Endothelial cell of umbilical vein (primary cell): ENCODE results near the gene ATP8A1. TPM values are rescaled to one million over a fixed set of nuclear protein-coding genes. Genes with fewer than 3 reads are reported as not detected.

Experiments used
- BruUV-seq: library from RNA; stranded (reverse); fragments of 400-500 nt; replicated peaks from 2 replicates; lab custom pipeline; 2021; lab: Mats Ljungman, UMichigan
- CTCF ChIA-PET: fragments of 300-600, 350-600 bp; sonication (Branson Sonifier 250); formaldehyde crosslinking; loops from one replicate; lab custom pipeline; 2021; ENCODE audit warnings: antibody characterized with exemption, inconsistent platforms; lab: Charles Lee
- POLR2A ChIA-PET: fragments of 300-600, 350-600 bp; sonication (Branson Sonifier 250); formaldehyde crosslinking; loops from one replicate; lab custom pipeline; 2021; ENCODE audit warnings: antibody characterized with exemption, inconsistent platforms; lab: Charles Lee
- DNase-seq: peaks from one replicate; pipeline ENCODE4 v3.0.0-alpha.2; 2011; ENCODE audit warnings: low read depth, low spot score
- FAIRE-seq: peaks from 2 replicates; lab custom pipeline; 2011; peaks lifted over from hg19 to GRCh38; lab: Jason Lieb, UNC
- H2AFZ ChIP-seq: 2 replicates; pipeline ENCODE4 v1.6.0; 2012; ENCODE audit warnings: low read depth, low read length, control low read depth, inconsistent platforms
- H3K27ac ChIP-seq: 2 replicates; pipeline ENCODE4 v1.5.1; 2011; ENCODE audit warnings: low read depth, mild to moderate bottlenecking, control low read depth, low read length, moderate library complexity; ENCODE audit not compliant: insufficient read depth
- H3K27me3 ChIP-seq, 2 experiments: 2 replicates each; pipeline versions ENCODE4 v1.6.0 to v1.6.1; 2011; ENCODE audit warnings: low read length in 2 of 2, mixed read lengths in 1 of 2; ENCODE audit not compliant: control insufficient read depth in 2 of 2, insufficient read depth in 2 of 2
- H3K36me3 ChIP-seq, 2 experiments: 2 replicates in 1 of 2; 3 replicates in 1 of 2; pipeline ENCODE4 v1.5.1; 2011; ENCODE audit warnings: low read length in 2 of 2, mild to moderate bottlenecking in 1 of 2, moderate library complexity in 1 of 2; ENCODE audit not compliant: control insufficient read depth in 2 of 2, insufficient read depth in 2 of 2; ENCODE audit errors: extremely low read depth in 1 of 2
- H3K4me1 ChIP-seq: 3 replicates; pipeline ENCODE4 v1.5.1; 2011; ENCODE audit warnings: mild to moderate bottlenecking, low read length; ENCODE audit not compliant: control insufficient read depth, insufficient read depth; ENCODE audit errors: extremely low read depth
- H3K4me2 ChIP-seq: 2 replicates; pipeline ENCODE4 v1.6.1; 2011; ENCODE audit warnings: low read length, control low read depth, mixed read lengths; ENCODE audit not compliant: insufficient read depth
- H3K4me3 ChIP-seq, 3 experiments: fragments of 200-600 bp in 1 of 3; sonication (generic), shearing (Covaris generic) in 1 of 3; replicated peaks in 1 of 3; 2 replicates each; pipeline ENCODE4 v1.5.1; 2011 to 2016; ENCODE audit warnings: control low read depth in 3 of 3, low read length in 3 of 3, mild to moderate bottlenecking in 2 of 3, inconsistent platforms in 1 of 3, low read depth in 1 of 3, moderate library complexity in 1 of 3; ENCODE audit not compliant: insufficient read depth in 1 of 3
- H3K79me2 ChIP-seq: 2 replicates; pipeline ENCODE4 v1.6.0; 2012; ENCODE audit warnings: low read length, inconsistent platforms; ENCODE audit not compliant: control insufficient read depth, insufficient read depth
- H3K9ac ChIP-seq: replicated peaks from 2 replicates; pipeline ENCODE3; 2011; ENCODE audit warnings: low read length, control low read depth; ENCODE audit not compliant: insufficient read depth; ENCODE audit errors: extremely low read depth
- H3K9me1 ChIP-seq: replicated peaks from 3 replicates; pipeline ENCODE4 v1.6.0; 2011; ENCODE audit warnings: mild to moderate bottlenecking, low read length; ENCODE audit not compliant: control insufficient read depth, insufficient read depth; ENCODE audit errors: extremely low read depth
- H3K9me3 ChIP-seq: replicated peaks from 2 replicates; pipeline ENCODE4 v1.5.1; 2012; ENCODE audit warnings: low read length, inconsistent platforms; ENCODE audit not compliant: control insufficient read depth, insufficient read depth
- H4K20me1 ChIP-seq: replicated peaks from 2 replicates; pipeline ENCODE3; 2011; ENCODE audit warnings: mild to moderate bottlenecking, low read length; ENCODE audit not compliant: control insufficient read depth, insufficient read depth; ENCODE audit errors: extremely low read depth
- CTCF ChIP-seq, 2 donors: IDR thresholded peaks; 1 replicate in 1 of 2; 2 replicates in 1 of 2; pipeline ENCODE4 v1.5.1; 2011; ENCODE audit warnings: low read length in 2 of 2, mild to moderate bottlenecking in 2 of 2, moderate library complexity in 2 of 2, control low read depth in 1 of 2, inconsistent platforms in 1 of 2, low read depth in 1 of 2; ENCODE audit not compliant: insufficient read depth in 1 of 2; ENCODE audit errors: extremely low read depth in 1 of 2
- EZH2 ChIP-seq: IDR thresholded peaks from 2 replicates; pipeline ENCODE4 v1.6.1; 2012; ENCODE audit warnings: borderline replicate concordance, low read depth, mild to moderate bottlenecking, moderate library complexity, low read length, inconsistent platforms; ENCODE audit not compliant: severe bottlenecking
- FOS ChIP-seq: IDR thresholded peaks from 2 replicates; pipeline ENCODE4 v1.6.1; 2011; ENCODE audit warnings: mild to moderate bottlenecking, low read length, moderate library complexity, borderline replicate concordance; ENCODE audit not compliant: insufficient read depth
- GATA2 ChIP-seq: IDR thresholded peaks from 2 replicates; pipeline ENCODE4 v1.7.0; 2011; ENCODE audit warnings: low read depth, mild to moderate bottlenecking, moderate library complexity, mixed read lengths, low read length; ENCODE audit not compliant: insufficient read length, insufficient read depth
- JUN ChIP-seq: IDR thresholded peaks from 2 replicates; pipeline ENCODE4 v1.6.1; 2011; ENCODE audit warnings: borderline replicate concordance, low read depth; ENCODE audit not compliant: insufficient read length, insufficient read depth
- MYC ChIP-seq: IDR thresholded peaks from one replicate; pipeline ENCODE4 v1.6.1; 2011; ENCODE audit warnings: mild to moderate bottlenecking, low read depth, low read length
- POLR2A ChIP-seq: IDR thresholded peaks from 2 replicates; pipeline ENCODE4 v1.6.1; 2012; ENCODE audit warnings: low read depth, mild to moderate bottlenecking, control low read depth, low read length
- POLR2AphosphoS5 ChIP-seq: IDR thresholded peaks from 2 replicates; pipeline ENCODE4 v1.6.1; 2012; ENCODE audit warnings: low read depth, mild to moderate bottlenecking, control low read depth, low read length, moderate library complexity; ENCODE audit not compliant: insufficient read depth
- dilution Hi-C: fragments of 300-500 bp; cut with MboI; formaldehyde crosslinking; loops from one replicate; pipeline ENCODE4 v1.15.0; 2019; ENCODE audit warnings: low sequenced_read_pairs; ENCODE audit not compliant: extremely low pct_ligation_motif_present
- intact Hi-C: fragments of 100-400 bp; cut with micrococcal nuclease; formaldehyde crosslinking; loops from one replicate; pipeline ENCODE4 v1.10.0; 2022
- polyA plus RNA-seq, 4 experiments: library from polyadenylated mRNA; depleted of rRNA in 3 of 4; stranded (reverse) in 3 of 4; unstranded in 1 of 4; fragments of >200 nt; gene quantifications; 2 replicates each; pipeline versions ENCODE4 v1.2.1 to v1.2.3, GENCODE V29; 2011 to 2012; ENCODE audit warnings: missing spikeins in 1 of 4
- total RNA-seq: library from RNA; stranded (reverse); gene quantifications from 2 replicates; pipeline ENCODE4 v1.2.3, GENCODE V29; 2021
- TF ChIP-seq, protein P1 (sequence below): IDR thresholded peaks from 2 replicates; pipeline ENCODE4 v1.6.1; 2011; ENCODE audit not compliant: insufficient read depth, insufficient read length

Gene ATP8A1
- total and polyA plus RNA-seq, 2 donors (not counting 3 experiments of a cell fraction or from before 2014, with no cell fraction given), result 0.97 to 11.5 TPM

GRCh38 chr4:42642101-42642797 is 14.7 kb downstream of the ATP8A1 start:
- Histone ChIP-seq H4K20me1 (no peaks in the 10 kb centered on the region), H2AFZ (no peak overlapping the region), H3K9me1 (no peaks in the 10 kb centered on the region), H3K4me3 (no peak overlapping the region), H3K9me3 (no peaks in the 10 kb centered on the region), H3K27ac (no peak overlapping the region), H3K79me2 (no peaks in the 10 kb centered on the region), H3K27me3 (peaks cover 3 to 10% of the 10 kb centered on the region in 2 experiments), H3K4me1 (no peaks in the 10 kb centered on the region), H3K36me3 (no peaks in the 10 kb centered on the region), H3K4me2 (no peak overlapping the region), H3K9ac (no peak overlapping the region)
- ChIA-PET CTCF (interaction anchor here (0.9 kb wide), 1 partner anchor 15 kb away, joined by 3 read pairs; the partner anchor contains the start of gene ATP8A1), POLR2A (no interaction called here)
- dilution Hi-C loops, result no loop called here
- BruUV-seq, result no TSS peak
- no peak for DNase-seq
- TF ChIP-seq POLR2A (no peak), EZH2 (no peak), GATA2 (no peak), CTCF (IDR thresholded peaks at IDR 0.05; ENCODE audit: extremely low read depth in 1 of 2, insufficient read depth in 1 of 2, low read depth in 1 of 2, low read length in 2 of 2) (no peak), MYC (no peak), POLR2AphosphoS5 (no peak), JUN (no peak), FOS (no peak)
- TF ChIP-seq, protein P1, sequence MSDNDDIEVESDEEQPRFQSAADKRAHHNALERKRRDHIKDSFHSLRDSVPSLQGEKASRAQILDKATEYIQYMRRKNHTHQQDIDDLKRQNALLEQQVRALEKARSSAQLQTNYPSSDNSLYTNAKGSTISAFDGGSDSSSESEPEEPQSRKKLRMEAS, result no peak
- intact Hi-C loops, result no loop called here
- no peak for FAIRE-seq
